GM23338 (cell line): ENCODE results near the gene RBM46. TPM values are rescaled to one million over a fixed set of nuclear protein-coding genes. Genes with fewer than 3 reads are reported as not detected.

ENCODE experiments used
- ATAC-seq: fragments of 200-7000 bp; cut with Tn5 transposase; 3 replicates; pipeline ENCODE4 v1.9.1; 2020
- DNase-seq: peaks from one replicate; pipeline ENCODE4 v3.0.0-alpha.2; 2015; ENCODE audit warnings: low spot score
- H2AFZ ChIP-seq: fragments of 200-600 bp; sonication (generic); 2 replicates; pipeline ENCODE4 v1.8.0; 2016; ENCODE audit warnings: antibody characterized with exemption, mild to moderate bottlenecking, moderate library complexity
- H3F3A ChIP-seq: fragments of 200-600 bp; sonication (generic); replicated peaks from 2 replicates; pipeline ENCODE4 v1.8.0; 2017; ENCODE audit warnings: antibody characterized with exemption, mixed run types, low read depth
- H3K27ac ChIP-seq: fragments of 200-600 bp; sonication (generic); 2 replicates; pipeline ENCODE4 v1.6.1; 2016; ENCODE audit warnings: low read depth
- H3K27me3 ChIP-seq: fragments of 200-600 bp; sonication (generic); 2 replicates; pipeline ENCODE4 v1.8.0; 2016; ENCODE audit warnings: mild to moderate bottlenecking, mixed run types, moderate library complexity; ENCODE audit not compliant: insufficient read depth
- H3K36me3 ChIP-seq: fragments of 200-600 bp; sonication (generic); 2 replicates; pipeline ENCODE4 v1.8.0; 2016; ENCODE audit warnings: mild to moderate bottlenecking; ENCODE audit not compliant: insufficient read depth
- H3K4me1 ChIP-seq: fragments of 200-600 bp; sonication (generic); 2 replicates; pipeline ENCODE4 v1.8.0; 2016; ENCODE audit warnings: mild to moderate bottlenecking, moderate library complexity; ENCODE audit not compliant: insufficient read depth
- H3K4me2 ChIP-seq: fragments of 200-600 bp; sonication (generic); 2 replicates; pipeline ENCODE4 v1.7.1; 2017; ENCODE audit warnings: mixed run types
- H3K4me3 ChIP-seq: fragments of 200-600 bp; sonication (generic); 2 replicates; pipeline ENCODE4 v1.6.1; 2016; ENCODE audit warnings: mixed run types
- H3K79me2 ChIP-seq: fragments of 200-600 bp; sonication (generic); replicated peaks from 2 replicates; pipeline ENCODE4 v1.8.0; 2017; ENCODE audit warnings: mild to moderate bottlenecking; ENCODE audit not compliant: insufficient read depth
- H3K9me2 ChIP-seq: fragments of 200-600 bp; sonication (generic); 2 replicates; pipeline ENCODE4 v1.8.0; 2017; ENCODE audit not compliant: insufficient read depth
- H4K20me1 ChIP-seq: fragments of 200-600 bp; sonication (generic); replicated peaks from 2 replicates; pipeline ENCODE4 v1.8.0; 2017; ENCODE audit warnings: mild to moderate bottlenecking; ENCODE audit not compliant: insufficient read depth
- H3K27ac Mint-ChIP-seq: 2 replicates; pipeline ENCODE4 v1.8.0; 2020; ENCODE audit warnings: inconsistent platforms, mild to moderate bottlenecking, moderate library complexity, mixed read lengths
- H3K27me3 Mint-ChIP-seq: 3 replicates; pipeline ENCODE4 v1.8.0; 2022; ENCODE audit warnings: low read depth, mild to moderate bottlenecking, moderate library complexity, mixed read lengths, inconsistent platforms; ENCODE audit not compliant: insufficient read depth, poor library complexity
- H3K36me3 Mint-ChIP-seq: 3 replicates; pipeline ENCODE4 v1.8.0; 2021; ENCODE audit warnings: low read depth, mild to moderate bottlenecking, inconsistent platforms, moderate library complexity, mixed read lengths
- H3K4me1 Mint-ChIP-seq: 3 replicates; pipeline ENCODE4 v1.8.0; 2020; ENCODE audit warnings: mild to moderate bottlenecking, inconsistent platforms, mixed read lengths
- H3K4me3 Mint-ChIP-seq: 3 replicates; pipeline ENCODE4 v1.8.0; 2021; ENCODE audit warnings: moderate library complexity, mild to moderate bottlenecking, inconsistent platforms, mixed read lengths
- H3K9me3 Mint-ChIP-seq: 3 replicates; pipeline ENCODE4 v1.8.0; 2020; ENCODE audit warnings: moderate library complexity, mild to moderate bottlenecking, inconsistent platforms, mixed read lengths
- CREB1 ChIP-seq: fragments of 250-450 bp; sonication (Bioruptor Pico); IDR thresholded peaks from 2 replicates; pipeline ENCODE4 v1.5.0; 2020; ENCODE audit warnings: low read depth, mild to moderate bottlenecking, moderate library complexity
- CTCF ChIP-seq, 2 experiments: fragments of 200-600 bp in 1 of 2; sonication (generic) in 1 of 2; conservative IDR thresholded peaks; 2 replicates each; pipeline versions ENCODE4 v1.5.1 to v1.6.1; 2016 to 2017; ENCODE audit warnings: antibody characterized with exemption in 2 of 2, low read depth in 2 of 2, mild to moderate bottlenecking in 2 of 2, moderate library complexity in 1 of 2
- JUNB ChIP-seq: IDR thresholded peaks from one replicate; pipeline ENCODE4 v1.6.1; 2016; ENCODE audit warnings: antibody characterized with exemption; ENCODE audit not compliant: unreplicated experiment
- POLR2AphosphoS5 ChIP-seq: IDR thresholded peaks from 2 replicates; pipeline ENCODE4 v1.6.1; 2016; ENCODE audit warnings: antibody characterized with exemption, low read depth
- ZNF114 ChIP-seq: fragments of 250-450 bp; sonication (Bioruptor Pico); IDR thresholded peaks from 2 replicates; pipeline ENCODE4 v1.5.0; 2020; ENCODE audit warnings: mild to moderate bottlenecking, moderate library complexity
- ZNF462 ChIP-seq: fragments of 250-450 bp; sonication (Bioruptor Pico); IDR thresholded peaks from 2 replicates; pipeline ENCODE4 v1.5.0; 2020; ENCODE audit warnings: mild to moderate bottlenecking, moderate library complexity
- polyA plus RNA-seq: library from polyadenylated mRNA; unstranded; fragments of >200 nt; fragmentation: Nextera tagmentation; extraction: Ambion mirVana; gene quantifications from 2 replicates; pipeline ENCODE4 v1.2.1, GENCODE V29; 2016
- total RNA-seq: library from RNA; depleted of rRNA; stranded (reverse); fragments of >200 nt; shearing (Covaris generic); gene quantifications from 2 replicates; pipeline ENCODE4 v1.2.3, GENCODE V29; 2014

Gene RBM46
- total and polyA plus RNA-seq, 2 experiments from 2014 or later: 22.9 to 42.4 TPM

- Histone ChIP-seq H2AFZ (no peak overlapping the region), H3K4me2 (no peak overlapping the region), H3F3A (no peaks in the 10 kb centered on the region), H3K36me3 (no peaks in the 10 kb centered on the region), H3K4me1 (0 out of 2 replicates have a peak, but pooled peaks cover 5% of the 10 kb centered on the region), H3K9me2 (peaks cover 5% of the 10 kb centered on the region; the same call in 1 of the 2 replicates), H3K27me3 (no peaks in the 10 kb centered on the region), H4K20me1 (no peaks in the 10 kb centered on the region), H3K79me2 (no peaks in the 10 kb centered on the region), H3K4me3 (no peak overlapping the region), H3K27ac (no peak overlapping the region)
- no peaks in the 10 kb centered on the region for H3K27me3 Mint-ChIP-seq
- ATAC-seq: no peak
- H3K36me3 Mint-ChIP-seq: 0 out of 3 replicates have a peak, but pooled peaks cover 2% of the 10 kb centered on the region
- TF ChIP-seq JUNB (no peak), ZNF462 (CRISPR knock-in tag) (no peak), CREB1 (no peak), CTCF (conservative IDR thresholded peaks at IDR 0.05; ENCODE audit: low read depth in 2 of 2) (no peak), POLR2AphosphoS5 (no peak), ZNF114 (no peak)
- peaks cover 9% of the 10 kb centered on the region for H3K4me1 Mint-ChIP-seq
- DNase-seq: no peak
- H3K4me3 Mint-ChIP-seq: no peak overlapping the region
- H3K9me3 Mint-ChIP-seq: no peaks in the 10 kb centered on the region
- H3K27ac Mint-ChIP-seq: no peak overlapping the region
Observed at GRCh38 chr4:154731756-154732155, 49.3 kb upstream of the RBM46 start.
